HG03159 (cell line): Measurements from ENCODE around the gene PTPRN.
"Not testable (repeated sequence)": the region's sequence is repeated elsewhere in the genome, so short reads cannot be mapped to it uniquely, and the experiment has no call there.

ENCODE experiments used
- ATAC-seq: cut with Tn5 transposase; IDR thresholded peaks from one replicate; pipeline ENCODE4 v1.9.1; 2021; ENCODE audit warnings: mild to moderate bottlenecking, moderate library complexity; ENCODE audit not compliant: unreplicated experiment

The PTPRN gene

GRCh38 chr2:219272356-219272755 lies 36.8 kb downstream of the PTPRN start:
- no peak for ATAC-seq

GRCh38 chr2:219271021-219271420 lies 38.2 kb downstream of the PTPRN start:
- no peak for ATAC-seq

GRCh38 chr2:219270055-219270372 lies 39.2 kb downstream of the PTPRN start:
- ATAC-seq, result no peak

DNA sequence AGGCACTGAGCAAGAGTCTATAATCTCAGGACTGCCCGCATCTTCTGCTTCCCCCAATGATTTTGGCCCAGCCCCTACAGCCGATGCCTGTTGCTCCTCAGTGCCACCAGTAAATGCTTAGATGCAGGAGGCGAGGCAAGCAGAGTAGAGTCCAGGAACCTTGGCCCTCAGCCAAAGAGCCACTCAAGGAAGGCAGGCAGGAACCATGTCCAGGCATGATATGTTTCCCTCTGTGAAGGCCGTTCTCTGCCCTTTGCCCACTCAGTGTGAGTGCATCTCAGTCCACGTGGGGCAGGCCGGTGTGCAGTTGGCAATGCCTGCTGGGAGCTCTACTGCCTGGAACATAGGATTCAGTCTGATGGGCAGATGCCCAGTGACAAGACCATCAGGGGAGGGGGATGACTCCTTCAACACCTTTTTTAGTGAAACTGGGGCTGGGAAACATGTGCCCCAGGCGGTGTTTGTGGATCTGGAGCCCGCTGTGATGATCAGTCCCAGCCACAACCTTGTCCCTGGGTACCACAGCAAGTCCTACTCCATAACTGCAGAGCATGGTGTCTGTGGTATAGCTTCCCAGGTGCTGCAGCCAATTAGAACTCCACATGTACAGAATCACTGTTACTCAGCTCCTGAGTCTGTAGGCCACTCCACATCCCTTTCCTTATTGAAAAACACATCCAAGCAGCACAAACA lies 39.7 kb downstream of the PTPRN start:
- ATAC-seq, result no peak

DNA sequence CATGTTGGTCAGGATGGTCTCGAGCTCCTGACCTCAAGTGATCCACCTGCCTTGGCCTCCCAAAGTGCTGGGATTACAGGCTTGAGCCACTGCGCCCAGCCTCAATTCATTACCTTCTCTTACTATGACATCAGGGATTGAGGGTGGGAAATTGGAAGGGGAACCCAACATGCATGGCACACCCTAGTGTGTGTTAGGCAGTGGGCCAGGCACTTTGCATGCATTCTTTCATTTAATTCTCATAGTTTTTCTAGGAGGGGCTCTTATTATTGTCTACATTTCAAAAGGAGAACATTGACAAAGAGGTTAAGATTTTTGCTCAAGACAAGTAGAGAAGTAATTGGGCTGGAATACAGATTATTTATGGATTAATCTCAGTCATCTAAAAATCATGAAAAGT lies 40.9 kb downstream of the PTPRN start:
- ATAC-seq, result no peak

GRCh38 chr2:219266886-219267285 lies 42.3 kb downstream of the PTPRN start:
- no peak for ATAC-seq

GRCh38 chr2:219266232-219266631 lies 43.0 kb downstream of the PTPRN start:
- ATAC-seq, result no peak

- ATAC-seq, result no peak
Measured at GRCh38 chr2:219261024-219261855, 48.0 kb downstream of the PTPRN start.

GRCh38 chr2:219258942-219259341 lies 50.3 kb downstream of the PTPRN start:
- not testable (repeated sequence) for ATAC-seq

DNA sequence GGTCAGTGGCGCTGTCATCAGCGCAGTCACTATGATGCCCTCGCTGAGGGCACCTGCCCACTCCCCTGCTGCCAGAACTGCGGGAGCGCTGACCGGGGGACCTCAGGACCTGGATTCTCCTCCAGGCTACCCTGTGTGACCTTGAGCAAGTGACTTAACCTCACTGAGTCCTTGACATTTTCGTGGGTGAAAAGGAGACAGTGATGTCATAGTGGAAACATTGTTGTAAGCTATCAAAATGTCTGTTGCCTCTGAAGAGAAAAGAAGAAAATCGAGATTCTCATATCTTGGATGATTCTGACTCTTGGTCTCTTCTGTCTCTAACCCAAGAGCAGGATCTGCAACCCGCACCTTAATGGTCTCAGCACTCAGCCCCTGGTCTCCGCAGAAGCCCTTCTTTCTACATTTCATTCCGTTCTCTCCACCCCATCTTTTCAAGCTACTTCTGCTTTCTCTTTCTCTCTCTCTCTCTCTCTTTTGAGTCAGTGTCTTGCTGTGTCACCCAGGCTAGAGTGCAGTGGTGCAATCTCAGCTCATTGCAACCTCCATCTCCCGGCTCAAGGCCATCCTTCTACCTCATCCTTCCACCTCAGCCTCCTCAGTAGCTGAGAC lies 54.5 kb downstream of the PTPRN start:
- ATAC-seq, result peak; percentile 34

DNA sequence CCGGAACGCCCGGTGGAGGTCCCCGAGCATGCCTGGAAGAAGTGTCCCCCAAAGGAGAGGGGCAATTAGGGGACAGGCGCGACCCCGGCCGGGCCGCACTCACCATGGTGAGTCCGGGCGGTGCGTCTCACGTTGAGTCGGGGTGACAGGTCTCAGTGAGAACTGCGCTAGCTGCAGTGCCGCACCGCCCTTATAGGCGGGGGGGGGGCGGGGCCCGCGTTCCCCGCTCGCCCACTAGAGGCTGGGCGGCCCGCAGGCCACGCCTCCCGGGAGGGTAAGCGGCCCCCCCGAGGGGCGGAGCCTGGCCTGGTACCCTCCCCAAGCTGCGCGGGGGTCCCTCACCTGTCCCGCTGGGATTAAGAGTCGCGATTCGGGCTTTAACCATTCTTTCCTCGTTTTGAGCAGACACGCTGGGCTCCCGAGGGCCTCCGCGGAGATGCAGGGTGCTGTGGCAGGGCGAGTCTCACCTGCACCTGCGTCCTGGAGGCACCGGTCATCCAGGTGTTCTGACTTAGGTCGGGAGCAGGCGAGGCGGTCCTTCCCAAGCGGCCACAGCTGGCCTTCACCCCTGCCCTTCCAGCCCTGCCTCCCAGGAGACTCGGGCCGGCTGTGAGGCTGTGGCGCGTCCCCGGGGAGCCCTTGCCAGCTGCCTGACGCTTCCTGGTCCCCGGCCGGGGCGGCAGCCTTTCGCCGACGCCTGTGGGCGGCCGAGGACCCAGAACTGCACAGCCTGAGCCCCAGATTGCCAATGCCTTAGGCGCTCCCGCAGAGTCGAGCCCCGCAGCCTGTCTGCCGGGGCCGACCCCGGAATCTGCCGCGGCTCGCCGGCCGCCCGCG lies 55.2 kb downstream of the PTPRN start, which contains the start of gene TUBA4A:
TUBA4A (minus strand) TSS at position 166 of the 837 bp plus-strand sequence; CDS start at position 106, 60 bp downstream.
- peak; percentile 51 for ATAC-seq

DNA sequence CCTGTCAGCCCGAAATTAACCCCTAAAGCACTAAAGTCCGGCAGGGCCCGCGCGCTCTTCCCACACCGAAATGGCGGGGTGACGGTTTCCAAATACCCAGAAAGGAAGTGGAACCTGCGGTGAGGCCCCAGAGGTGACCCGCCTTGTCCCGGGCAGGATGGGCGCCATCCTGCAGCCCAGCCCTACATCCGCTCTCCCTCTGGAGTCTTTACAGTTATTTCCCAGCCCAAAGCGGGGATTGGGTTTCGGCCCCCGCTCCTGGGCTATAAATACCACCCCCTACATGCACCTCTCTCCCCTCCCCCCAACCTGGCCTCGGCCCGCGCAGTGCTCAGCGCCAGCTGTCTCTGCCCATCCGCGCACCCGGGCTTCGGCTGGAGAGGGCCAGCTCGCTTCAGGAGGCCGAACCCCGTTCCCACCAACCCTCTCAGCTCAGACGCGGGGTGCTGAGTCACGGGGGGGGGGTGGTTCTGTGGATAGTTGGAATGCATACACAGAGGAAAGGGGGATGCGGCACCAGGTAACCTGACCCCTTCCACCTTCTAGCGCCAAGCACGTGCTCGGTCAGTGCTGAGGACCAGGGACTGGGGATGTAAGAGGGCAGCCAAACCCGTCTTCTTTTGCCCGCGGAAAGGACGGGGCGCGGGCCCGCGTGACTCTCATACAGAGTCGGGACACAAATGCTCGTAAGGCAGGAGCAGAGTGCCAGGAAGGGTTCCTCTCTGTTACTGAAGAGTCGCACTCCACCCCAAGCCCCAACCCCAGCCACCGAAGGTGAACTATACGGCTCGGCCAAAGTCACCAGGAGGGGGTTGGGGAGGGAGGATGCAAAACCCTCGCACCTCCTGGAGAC lies 56.1 kb downstream of the PTPRN start, which contains the start of gene TUBA4B:
TUBA4B (plus strand) TSS at position 344 of the 853 bp plus-strand sequence; CDS start at position 509, 165 bp downstream.
- ATAC-seq, result peak; percentile 14

GRCh38 chr2:219252570-219252899 lies 56.7 kb downstream of the PTPRN start:
- ATAC-seq, result no peak

DNA sequence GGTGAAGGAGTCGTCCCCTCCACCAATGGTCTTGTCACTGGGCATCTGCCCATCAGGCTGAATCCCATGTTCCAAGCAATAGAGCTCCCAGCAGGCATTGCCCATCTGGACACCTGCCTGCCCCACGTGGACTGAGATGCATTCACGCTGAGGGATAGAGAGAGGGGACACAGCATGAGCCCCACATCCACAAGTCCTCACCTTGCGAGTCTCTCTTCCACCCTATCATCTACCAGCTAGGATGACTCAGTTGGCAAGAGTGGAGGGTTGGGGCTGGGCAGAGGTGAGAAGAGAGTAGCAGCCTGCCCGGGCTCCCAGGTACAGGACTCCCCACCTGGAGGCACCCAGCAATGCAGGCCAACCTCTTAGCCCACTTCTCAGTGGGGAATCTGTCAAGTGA lies 57.1 kb downstream of the PTPRN start:
- ATAC-seq, result no peak

DNA sequence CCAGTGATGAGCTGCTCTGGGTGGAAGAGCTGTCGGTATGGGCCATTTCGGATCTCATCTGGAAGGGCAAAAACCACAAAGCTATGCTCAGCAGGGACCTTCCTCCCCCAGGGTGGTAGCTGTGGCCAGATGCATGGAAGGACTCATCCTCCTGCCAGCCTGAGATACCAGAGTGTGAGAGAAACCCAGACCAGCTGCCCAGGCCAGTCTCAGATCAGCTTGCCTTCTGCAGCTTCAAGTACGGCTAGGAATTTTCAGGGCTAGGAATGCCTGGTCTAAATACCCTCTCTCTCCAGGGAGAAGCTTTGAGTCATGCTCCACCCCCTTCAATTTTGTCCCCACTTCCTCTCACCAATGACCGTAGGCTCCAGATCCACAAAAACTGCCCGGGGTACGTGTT lies 57.5 kb downstream of the PTPRN start:
- ATAC-seq, result no peak

DNA sequence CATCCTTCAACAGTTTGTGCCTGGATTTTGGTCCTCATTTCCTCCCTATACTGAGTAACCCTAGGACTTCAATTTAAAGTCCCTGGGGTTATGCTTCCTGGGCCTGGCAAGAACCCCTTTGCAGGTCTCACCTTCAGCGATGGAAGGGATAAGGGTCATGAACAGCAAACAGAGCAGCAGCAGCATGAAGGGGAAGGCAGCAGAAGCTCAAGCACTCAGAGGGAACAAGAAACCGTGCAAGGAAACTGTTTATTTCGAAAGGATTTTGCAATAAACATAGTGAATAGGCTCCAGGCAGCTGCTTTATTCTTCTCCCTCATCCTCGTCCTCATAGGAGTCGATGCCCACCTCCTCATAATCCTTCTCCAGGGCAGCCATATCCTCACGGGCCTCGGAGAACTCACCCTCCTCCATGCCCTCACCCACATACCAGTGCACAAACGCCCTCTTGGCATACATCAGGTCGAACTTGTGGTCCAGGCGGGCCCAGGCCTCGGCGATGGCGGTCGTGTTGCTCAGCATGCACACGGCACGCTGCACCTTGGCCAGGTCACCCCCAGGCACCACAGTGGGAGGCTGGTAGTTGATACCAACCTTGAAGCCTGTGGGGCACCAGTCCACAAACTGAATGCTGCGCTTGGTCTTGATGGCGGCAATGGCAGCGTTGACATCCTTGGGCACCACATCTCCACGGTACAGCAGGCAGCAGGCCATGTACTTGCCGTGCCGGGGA lies 59.0 kb downstream of the PTPRN start:
- ATAC-seq, result no peak

GRCh38 chr2:219249203-219249980 lies 59.8 kb downstream of the PTPRN start:
- peak; percentile 45 for ATAC-seq

GRCh38 chr2:219248845-219249202 lies 60.4 kb downstream of the PTPRN start:
- no peak for ATAC-seq
